GM19452 (cell line): Measurements from ENCODE around the gene CNTNAP5.

Experiments used
- ATAC-seq: cut with Tn5 transposase; IDR thresholded peaks from one replicate; pipeline ENCODE4 v1.9.1; 2021; ENCODE audit not compliant: unreplicated experiment

CNTNAP5 gene

GRCh38 chr2:124151691-124152090, 126.6 kb downstream of the CNTNAP5 start:
- no peak for ATAC-seq

GRCh38 chr2:124153713-124154112, 128.6 kb downstream of the CNTNAP5 start:
- no peak for ATAC-seq

GRCh38 chr2:124159166-124159565, 134.1 kb downstream of the CNTNAP5 start:
- no peak for ATAC-seq

GRCh38 chr2:124161542-124161941, 136.5 kb downstream of the CNTNAP5 start:
- ATAC-seq: no peak

GRCh38 chr2:124162256-124162655, 137.2 kb downstream of the CNTNAP5 start:
- ATAC-seq: no peak

GRCh38 chr2:124163840-124164239, 138.8 kb downstream of the CNTNAP5 start:
- ATAC-seq: no peak

GRCh38 chr2:124165698-124166097, 140.6 kb downstream of the CNTNAP5 start:
- ATAC-seq: no peak

GRCh38 chr2:124171472-124172063, 146.5 kb downstream of the CNTNAP5 start:
- ATAC-seq: no peak

- no peak for ATAC-seq
These were observed 153.6 kb downstream of the CNTNAP5 start for GRCh38 chr2:124178719-124179118.

GRCh38 chr2:124180635-124181034, 155.5 kb downstream of the CNTNAP5 start:
- no peak for ATAC-seq

GRCh38 chr2:124186801-124187200, 161.7 kb downstream of the CNTNAP5 start:
- no peak for ATAC-seq

GRCh38 chr2:124187948-124188347, 162.9 kb downstream of the CNTNAP5 start:
- no peak for ATAC-seq

- ATAC-seq: no peak
These were observed 168.6 kb downstream of the CNTNAP5 start for GRCh38 chr2:124193706-124194105.

GRCh38 chr2:124201713-124202112, 176.6 kb downstream of the CNTNAP5 start:
- ATAC-seq: no peak

GRCh38 chr2:124209441-124209840, 184.4 kb downstream of the CNTNAP5 start:
- no peak for ATAC-seq

GRCh38 chr2:124211461-124211860, 186.4 kb downstream of the CNTNAP5 start:
- ATAC-seq: no peak

GRCh38 chr2:124213977-124214587, 189.0 kb downstream of the CNTNAP5 start:
- no peak for ATAC-seq

GRCh38 chr2:124246170-124246569, 221.1 kb downstream of the CNTNAP5 start:
- ATAC-seq: no peak

GRCh38 chr2:124248386-124248785, 223.3 kb downstream of the CNTNAP5 start:
- ATAC-seq: no peak

GRCh38 chr2:124250433-124250832, 225.3 kb downstream of the CNTNAP5 start:
- ATAC-seq: no peak

GRCh38 chr2:124254621-124255020, 229.5 kb downstream of the CNTNAP5 start:
- no peak for ATAC-seq

- no peak for ATAC-seq
These were observed 232.0 kb downstream of the CNTNAP5 start for GRCh38 chr2:124257120-124257519.
